HG02973 (cell line): ENCODE data around the gene METTL24.

ENCODE experiments used
- ATAC-seq: cut with Tn5 transposase; IDR thresholded peaks from one replicate; pipeline ENCODE4 v1.9.1; 2021; ENCODE audit warnings: moderate library complexity; ENCODE audit not compliant: unreplicated experiment

Gene METTL24

DNA sequence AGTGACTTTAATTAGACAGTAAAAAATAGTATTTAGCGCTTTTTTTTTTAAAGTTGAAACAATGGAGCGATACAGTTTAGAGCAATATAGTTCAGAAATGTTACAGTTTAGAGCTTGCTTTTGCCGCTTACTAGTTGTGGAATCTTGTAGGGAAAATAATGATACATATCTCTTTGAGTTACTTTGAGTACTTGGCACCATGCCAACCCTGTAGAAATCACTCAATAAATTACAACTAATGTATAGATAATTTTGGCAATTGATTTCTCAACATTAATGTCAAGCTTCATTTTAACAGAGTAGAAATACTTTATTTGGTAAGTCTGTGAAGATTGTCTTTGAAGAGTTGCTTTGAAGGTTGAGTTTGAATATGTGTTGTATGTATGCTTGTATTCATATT is 150.5 kb downstream of the METTL24 start:
- ATAC-seq = no peak

DNA sequence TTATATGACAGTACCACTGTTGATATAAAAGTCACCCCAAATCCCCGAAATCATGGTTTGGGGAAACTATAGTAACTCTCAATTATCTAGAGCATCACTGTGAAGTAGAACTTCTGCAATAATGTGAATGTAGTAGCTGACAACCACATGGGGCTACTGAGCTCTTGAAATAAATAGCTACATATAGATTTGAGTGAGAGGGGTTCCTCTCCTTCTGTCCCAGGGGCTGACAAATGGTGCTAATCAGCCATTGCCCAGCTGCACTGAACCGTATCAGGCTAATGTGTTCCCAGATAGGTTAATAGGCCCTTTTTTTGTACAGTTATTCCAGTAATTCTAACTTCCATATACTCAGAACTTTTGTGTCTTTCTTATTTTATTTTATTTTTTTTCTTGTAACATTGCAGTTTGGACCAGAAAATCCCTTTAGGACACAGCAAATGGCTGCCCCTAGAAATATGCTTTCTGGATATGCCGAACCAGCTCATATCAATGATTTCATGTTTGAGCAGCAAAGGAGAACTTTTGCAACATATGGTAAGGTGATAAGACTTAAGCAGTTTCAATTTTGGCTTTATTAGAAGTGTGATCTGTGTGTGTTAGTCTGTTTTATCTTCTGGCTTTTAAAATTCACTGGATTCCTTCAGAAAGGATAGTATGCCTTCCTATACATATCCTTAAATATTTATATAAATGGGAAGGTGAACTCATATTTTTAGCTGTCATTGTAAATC is 156.8 kb downstream of the METTL24 start:
- no peak for ATAC-seq

DNA sequence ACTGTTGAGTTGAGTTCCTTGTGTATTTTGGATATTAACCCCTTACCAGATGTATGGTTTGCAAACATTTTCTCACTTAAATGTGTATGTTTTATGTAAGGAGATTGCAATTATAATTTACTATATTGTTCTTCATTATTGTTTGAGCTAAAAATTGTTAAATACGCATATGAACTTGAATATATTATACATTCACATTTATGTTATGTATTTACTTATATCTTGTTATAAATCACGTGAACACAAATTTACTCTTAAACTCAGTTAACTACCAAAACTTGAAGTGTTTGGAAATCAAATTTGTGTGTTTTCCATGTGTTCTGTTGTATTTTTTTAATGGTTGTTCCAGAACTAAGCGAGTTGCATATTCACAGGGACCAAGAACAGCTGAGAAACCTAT is 159.6 kb downstream of the METTL24 start:
- ATAC-seq = no peak

DNA sequence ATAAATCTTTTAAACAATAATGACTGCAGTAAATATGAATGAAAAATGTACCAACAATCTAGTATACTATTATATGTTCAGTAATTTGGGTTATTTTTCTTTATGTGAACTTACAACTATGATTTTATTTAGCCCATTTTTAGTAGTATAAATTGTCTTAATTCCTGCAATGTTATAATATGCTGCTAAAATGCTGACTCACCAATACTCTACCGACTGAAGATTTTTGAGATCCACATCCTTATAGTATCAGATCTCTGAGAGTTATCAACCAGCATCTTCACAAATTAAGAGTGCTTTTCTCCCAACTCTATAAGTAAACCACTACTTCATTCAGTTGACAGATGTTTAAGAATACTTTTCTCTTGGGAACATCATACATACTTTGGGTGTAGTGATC is 161.3 kb downstream of the METTL24 start:
- ATAC-seq = no peak

DNA sequence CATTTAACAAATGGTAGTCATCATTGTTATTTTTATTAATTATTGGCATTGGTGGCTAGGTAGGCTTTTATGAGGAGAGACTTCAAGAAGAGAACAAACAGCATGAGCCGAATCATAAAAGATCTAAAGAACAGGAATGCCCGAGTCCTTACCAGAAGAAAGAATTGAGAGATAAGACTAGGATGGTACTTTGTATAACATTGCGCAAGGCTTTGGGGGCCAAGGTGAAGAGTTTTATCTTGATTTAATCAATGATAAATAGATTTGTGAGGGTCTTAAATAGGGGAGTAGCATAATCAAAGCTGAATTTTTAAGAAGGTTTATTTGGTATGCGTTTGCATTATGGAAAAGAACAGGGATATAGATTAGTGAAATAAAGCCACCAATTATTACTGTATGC is 162.5 kb downstream of the METTL24 start:
- no peak for ATAC-seq
